ENCODE data around the gene CD80.

- TF ChIP-seq CTCF (IDR thresholded peaks at IDR 0.05; ENCODE audit: low read length) (no peak), EZH2 (IDR thresholded peaks at IDR 0.05; ENCODE audit: borderline replicate concordance, low read length) (no peak)
These were observed 22.8 kb upstream of the CD80 start for GRCh38 chr3:119582178-119582577.

All from OCI-LY1 (cell line).